K562 (cell line): ENCODE results near the gene NUDT15. TPM values are rescaled to one million over a fixed set of nuclear protein-coding genes. Genes with fewer than 3 reads are reported as not detected.

ENCODE experiments used
- ATF3 ChIP-seq, 2 experiments: fragments of 450-650 bp in 1 of 2; sonication (generic) in 1 of 2; formaldehyde crosslinking in 1 of 2; IDR thresholded peaks in 1 of 2; conservative IDR thresholded peaks in 1 of 2; 2 replicates each; pipeline versions ENCODE4 v1.6.1 to v1.8.1; 2016 to 2023; ENCODE audit warnings: mild to moderate bottlenecking in 2 of 2, moderate library complexity in 2 of 2, inconsistent platforms in 1 of 2, missing genetic modification reagents in 1 of 2
- ATF7 ChIP-seq: fragments of 450-650 bp; IDR thresholded peaks from 2 replicates; pipeline ENCODE4 v1.7.1; 2014; ENCODE audit warnings: mild to moderate bottlenecking, moderate library complexity
- BCOR ChIP-seq: fragments of 450-650 bp; IDR thresholded peaks from 2 replicates; pipeline ENCODE4 v1.6.1; 2016
- ELF1 ChIP-seq: fragments of 200-800 bp; sonication (Bioruptor generic); IDR thresholded peaks from 2 replicates; pipeline ENCODE4 v1.6.1; 2016; ENCODE audit warnings: missing genetic modification characterization, missing compliant biosample characterization
- EP400 ChIP-seq: fragments of 450-650 bp; IDR thresholded peaks from 2 replicates; pipeline ENCODE4 v1.6.1; 2017; ENCODE audit warnings: antibody characterized with exemption, mild to moderate bottlenecking, moderate library complexity
- ESRRA ChIP-seq: fragments of 450-650 bp; IDR thresholded peaks from 2 replicates; pipeline ENCODE4 v1.6.1; 2014; ENCODE audit warnings: low read depth, mild to moderate bottlenecking, moderate library complexity, borderline replicate concordance
- GATA2 ChIP-seq: sonication (generic); formaldehyde crosslinking; IDR thresholded peaks from 2 replicates; pipeline ENCODE4 v1.4.0; 2020; ENCODE audit warnings: mild to moderate bottlenecking, missing genetic modification reagents
- HCFC1 ChIP-seq: IDR thresholded peaks from 2 replicates; pipeline ENCODE4 v1.6.1; 2012; ENCODE audit warnings: low read depth, low read length, improper control_type of control experiment
- HDAC2 ChIP-seq: fragments of 450-650 bp; IDR thresholded peaks from 2 replicates; pipeline ENCODE4 v1.6.1; 2016; ENCODE audit warnings: mild to moderate bottlenecking
- JUN ChIP-seq, 2 experiments: sonication (generic) in 1 of 2; formaldehyde crosslinking in 1 of 2; IDR thresholded peaks; 2 replicates each; pipeline versions ENCODE4 v1.6.1 to v1.8.0; 2012 to 2022; ENCODE audit warnings: borderline replicate concordance in 2 of 2, mild to moderate bottlenecking in 2 of 2, improper control_type of control experiment in 1 of 2, low read depth in 1 of 2, low read length in 1 of 2, missing genetic modification reagents in 1 of 2
- KLF10 ChIP-seq: fragments of 250-450 bp; sonication (Bioruptor Pico); IDR thresholded peaks from 2 replicates; pipeline ENCODE4 v1.6.1; 2021; ENCODE audit warnings: matching md5 sums
- NFATC3 ChIP-seq: fragments of 450-650 bp; IDR thresholded peaks from 2 replicates; pipeline ENCODE4 v1.6.1; 2017; ENCODE audit warnings: mild to moderate bottlenecking
- PML ChIP-seq: IDR thresholded peaks from 2 replicates; pipeline ENCODE4 v1.6.1; 2012; ENCODE audit warnings: low read length, inconsistent platforms
- PTTG1 ChIP-seq: fragments of 450-650 bp; IDR thresholded peaks from 2 replicates; pipeline ENCODE4 v1.6.1; 2016; ENCODE audit warnings: low read depth, mild to moderate bottlenecking, missing genetic modification characterization, missing compliant biosample characterization
- RBFOX2 ChIP-seq: fragments of 200-400 bp; formaldehyde crosslinking; IDR thresholded peaks from 2 replicates; pipeline ENCODE4 v1.6.1; 2017; ENCODE audit warnings: low read depth, mild to moderate bottlenecking, low read length, moderate library complexity
- SIX5 ChIP-seq, 2 experiments: IDR thresholded peaks; 2 replicates each; pipeline ENCODE4 v1.6.1; 2011; ENCODE audit warnings: low read length in 2 of 2, borderline replicate concordance in 1 of 2, low read depth in 1 of 2, mild to moderate bottlenecking in 1 of 2, moderate library complexity in 1 of 2; ENCODE audit not compliant: insufficient read depth in 1 of 2
- TAF1 ChIP-seq: IDR thresholded peaks from 2 replicates; pipeline ENCODE4 v1.6.1; 2011; ENCODE audit warnings: mild to moderate bottlenecking, low read length, moderate library complexity; ENCODE audit not compliant: insufficient read depth, control insufficient read depth, severe bottlenecking; ENCODE audit errors: extremely low read depth
- TRIM28 ChIP-seq: fragments of 450-650 bp; IDR thresholded peaks from 2 replicates; pipeline ENCODE4 v1.6.1; 2017
- XRCC5 ChIP-seq: fragments of 200-400 bp; formaldehyde crosslinking; IDR thresholded peaks from 2 replicates; pipeline ENCODE4 v1.6.1; 2017; ENCODE audit warnings: low read depth, mild to moderate bottlenecking, low read length
- polyA plus RNA-seq, 8 experiments: library from polyadenylated mRNA; depleted of rRNA in 4 of 8; stranded (reverse) in 5 of 8; unstranded in 3 of 8; fragments of >200 nt; fragmentation: Nextera tagmentation in 2 of 8; fragmentation: Illumina TruSeq in 1 of 8; extraction: Ambion mirVana in 2 of 8; extraction: Trizol in 1 of 8; gene quantifications; 2 replicates each; pipeline versions ENCODE4 v1.2.1 to v1.2.3, GENCODE V29; 2011 to 2014; ENCODE audit warnings: inconsistent platforms in 1 of 8, missing spikeins in 1 of 8
- total RNA-seq, 7 experiments: library from RNA; depleted of rRNA in 6 of 7; stranded (reverse); fragments of >200 nt in 6 of 7; fragmentation: Illumina TruSeq in 2 of 7; extraction: Trizol in 2 of 7; gene quantifications; 2 replicates each; pipeline versions ENCODE4 v1.2.1 to v1.2.3, GENCODE V29; 2011 to 2021; ENCODE audit warnings: low replicate concordance in 1 of 7
- TF ChIP-seq, protein P1 (sequence below): sonication (generic); formaldehyde crosslinking; IDR thresholded peaks from 2 replicates; pipeline ENCODE4 v1.8.1; 2023; ENCODE audit warnings: mild to moderate bottlenecking, missing genetic modification reagents, moderate library complexity
- TF ChIP-seq, protein P2 (sequence below), 2 experiments: fragments of 150-350 bp in 1 of 2; IDR thresholded peaks; 2 replicates each; pipeline ENCODE4 v1.6.1; 2012 to 2016; ENCODE audit warnings: low read depth in 2 of 2, low read length in 2 of 2, mild to moderate bottlenecking in 1 of 2, moderate library complexity in 1 of 2

The NUDT15 gene
- total and polyA plus RNA-seq, 9 of the 15 experiments (the other 6 are each of a cell fraction or from before 2014, with no cell fraction given) = 14.2 to 26.9 (median 21.6) TPM

DNA sequence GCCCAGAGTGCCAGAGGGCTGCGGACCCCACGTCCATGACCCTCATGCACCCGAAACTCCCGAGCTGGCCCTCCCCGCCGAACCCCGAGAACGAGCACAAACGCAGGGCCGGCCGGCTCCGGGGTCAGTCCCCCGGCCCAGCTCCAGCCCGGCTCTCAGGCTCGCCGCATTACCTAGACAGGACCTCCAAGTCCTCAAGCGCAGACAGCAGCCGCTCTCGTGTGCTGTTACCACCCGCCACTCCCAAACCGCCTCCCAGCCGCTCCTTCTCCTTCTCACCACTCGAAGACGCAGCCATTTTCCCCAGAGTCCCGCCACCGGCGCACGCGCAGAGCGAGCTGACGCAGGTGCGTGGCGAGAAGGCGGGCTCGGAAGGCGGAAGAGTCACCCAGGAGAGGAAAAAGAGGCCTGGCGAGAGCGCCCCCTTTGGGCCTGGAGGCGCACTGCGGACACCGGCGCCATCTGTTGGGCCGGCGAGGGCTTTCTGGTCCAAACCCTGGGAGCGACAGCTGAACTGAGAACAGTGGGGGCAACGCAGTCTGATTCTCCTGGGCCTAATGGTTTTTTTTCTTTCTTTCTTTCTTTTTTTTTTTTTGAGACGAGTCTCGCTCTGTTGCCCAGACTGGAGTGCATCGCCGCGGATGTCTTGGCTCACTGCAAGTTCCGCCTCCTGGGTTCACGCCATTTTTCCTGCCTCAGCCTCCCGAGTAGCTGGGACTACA lies 57.4 kb downstream of the NUDT15 start, which contains the start of gene MED4 (continued):
- TF ChIP-seq ATF7 = peak; percentile 69; the same call in 1 of the 2 replicates
- peak; percentile 73 for TF ChIP-seq HCFC1
- TF ChIP-seq BCOR = 0 out of 2 replicates have a peak, but pooled peaks have one; percentile 18
- TF ChIP-seq TAF1 = peak; percentile 97
- TF ChIP-seq RBFOX2 = peak; percentile 95
- 0 out of 2 replicates have a peak, but pooled peaks have one; percentile 25 for TF ChIP-seq ESRRA
- no peak for TF ChIP-seq KLF10 (CRISPR knock-in tag)
- TF ChIP-seq XRCC5 = peak; percentile 82
- peak; percentile 50; the same call in 1 of the 2 replicates for TF ChIP-seq PML
- peak; percentile 88 for TF ChIP-seq EP400
- TF ChIP-seq, protein P1, sequence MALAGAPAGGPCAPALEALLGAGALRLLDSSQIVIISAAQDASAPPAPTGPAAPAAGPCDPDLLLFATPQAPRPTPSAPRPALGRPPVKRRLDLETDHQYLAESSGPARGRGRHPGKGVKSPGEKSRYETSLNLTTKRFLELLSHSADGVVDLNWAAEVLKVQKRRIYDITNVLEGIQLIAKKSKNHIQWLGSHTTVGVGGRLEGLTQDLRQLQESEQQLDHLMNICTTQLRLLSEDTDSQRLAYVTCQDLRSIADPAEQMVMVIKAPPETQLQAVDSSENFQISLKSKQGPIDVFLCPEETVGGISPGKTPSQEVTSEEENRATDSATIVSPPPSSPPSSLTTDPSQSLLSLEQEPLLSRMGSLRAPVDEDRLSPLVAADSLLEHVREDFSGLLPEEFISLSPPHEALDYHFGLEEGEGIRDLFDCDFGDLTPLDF (CRISPR knock-in tag) = peak; percentile 75; the same call in 1 of the 2 replicates
- TF ChIP-seq GATA2 (CRISPR knock-in tag) = no peak
- TF ChIP-seq HDAC2 = no peak
- TF ChIP-seq NFATC3 = 0 out of 2 replicates have a peak, but pooled peaks have one; percentile 23
- no peak for TF ChIP-seq PTTG1 (tag)
- TF ChIP-seq SIX5 (IDR thresholded peaks at IDR 0.05; ENCODE audit: borderline replicate concordance in 1 of 2, insufficient read depth in 1 of 2, low read depth in 1 of 2, low read length in 2 of 2) = no peak
- TF ChIP-seq JUN (IDR thresholded peaks at IDR 0.05; ENCODE audit: borderline replicate concordance, low read depth, low read length) = peak; percentile 28; the same call in 1 of the 2 replicates
- no peak for TF ChIP-seq JUN (CRISPR knock-in tag; IDR thresholded peaks at IDR 0.05; ENCODE audit: borderline replicate concordance)
- TF ChIP-seq ATF3 (IDR thresholded peaks at IDR 0.05) = no peak
- TF ChIP-seq ATF3 (CRISPR knock-in tag; conservative IDR thresholded peaks at IDR 0.05) = peak; percentile 67; the same call in 1 of the 2 replicates
- peak; percentile 89 for TF ChIP-seq ELF1 (tag)
- TF ChIP-seq, protein P2, sequence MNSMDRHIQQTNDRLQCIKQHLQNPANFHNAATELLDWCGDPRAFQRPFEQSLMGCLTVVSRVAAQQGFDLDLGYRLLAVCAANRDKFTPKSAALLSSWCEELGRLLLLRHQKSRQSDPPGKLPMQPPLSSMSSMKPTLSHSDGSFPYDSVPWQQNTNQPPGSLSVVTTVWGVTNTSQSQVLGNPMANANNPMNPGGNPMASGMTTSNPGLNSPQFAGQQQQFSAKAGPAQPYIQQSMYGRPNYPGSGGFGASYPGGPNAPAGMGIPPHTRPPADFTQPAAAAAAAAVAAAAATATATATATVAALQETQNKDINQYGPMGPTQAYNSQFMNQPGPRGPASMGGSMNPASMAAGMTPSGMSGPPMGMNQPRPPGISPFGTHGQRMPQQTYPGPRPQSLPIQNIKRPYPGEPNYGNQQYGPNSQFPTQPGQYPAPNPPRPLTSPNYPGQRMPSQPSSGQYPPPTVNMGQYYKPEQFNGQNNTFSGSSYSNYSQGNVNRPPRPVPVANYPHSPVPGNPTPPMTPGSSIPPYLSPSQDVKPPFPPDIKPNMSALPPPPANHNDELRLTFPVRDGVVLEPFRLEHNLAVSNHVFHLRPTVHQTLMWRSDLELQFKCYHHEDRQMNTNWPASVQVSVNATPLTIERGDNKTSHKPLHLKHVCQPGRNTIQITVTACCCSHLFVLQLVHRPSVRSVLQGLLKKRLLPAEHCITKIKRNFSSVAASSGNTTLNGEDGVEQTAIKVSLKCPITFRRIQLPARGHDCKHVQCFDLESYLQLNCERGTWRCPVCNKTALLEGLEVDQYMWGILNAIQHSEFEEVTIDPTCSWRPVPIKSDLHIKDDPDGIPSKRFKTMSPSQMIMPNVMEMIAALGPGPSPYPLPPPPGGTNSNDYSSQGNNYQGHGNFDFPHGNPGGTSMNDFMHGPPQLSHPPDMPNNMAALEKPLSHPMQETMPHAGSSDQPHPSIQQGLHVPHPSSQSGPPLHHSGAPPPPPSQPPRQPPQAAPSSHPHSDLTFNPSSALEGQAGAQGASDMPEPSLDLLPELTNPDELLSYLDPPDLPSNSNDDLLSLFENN (IDR thresholded peaks at IDR 0.05; ENCODE audit: low read depth in 2 of 2, low read length in 2 of 2) = 0 out of 4 replicates have a peak, but pooled peaks of 1 of the 2 experiments have one; percentile 40
- peak; percentile 46; the same call in 1 of the 2 replicates for TF ChIP-seq TRIM28
